HuH-7.5 (cell line): ENCODE measurements around the gene ITGA6.
"Not testable (repeated sequence)": the region's sequence is repeated elsewhere in the genome, so short reads cannot be mapped to it uniquely, and the experiment has no call there.

ENCODE experiments used
- DNase-seq: peaks from one replicate; pipeline ENCODE4 v3.0.0; 2011; ENCODE audit warnings: low spot score

ITGA6 gene

DNA sequence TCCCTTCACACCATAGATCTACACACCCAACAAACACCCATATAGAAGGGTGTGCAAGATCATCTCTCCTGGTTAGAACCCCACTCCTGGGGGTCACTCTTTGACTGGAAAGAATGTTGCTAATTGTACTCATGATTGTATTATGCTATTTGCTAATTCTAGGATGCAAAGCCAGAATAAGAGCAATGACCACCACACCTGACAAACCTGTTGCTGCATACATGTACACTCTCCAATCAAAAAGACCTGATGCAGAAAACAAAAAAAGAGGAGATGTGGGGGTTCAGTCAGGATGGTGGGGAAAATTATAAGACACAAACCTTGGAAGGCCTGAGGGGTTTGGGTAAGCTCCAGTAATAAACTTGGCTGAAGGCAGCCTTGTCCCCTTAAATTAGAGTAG, 91.6 kb downstream of the ITGA6 start:
- no peak for DNase-seq

DNA sequence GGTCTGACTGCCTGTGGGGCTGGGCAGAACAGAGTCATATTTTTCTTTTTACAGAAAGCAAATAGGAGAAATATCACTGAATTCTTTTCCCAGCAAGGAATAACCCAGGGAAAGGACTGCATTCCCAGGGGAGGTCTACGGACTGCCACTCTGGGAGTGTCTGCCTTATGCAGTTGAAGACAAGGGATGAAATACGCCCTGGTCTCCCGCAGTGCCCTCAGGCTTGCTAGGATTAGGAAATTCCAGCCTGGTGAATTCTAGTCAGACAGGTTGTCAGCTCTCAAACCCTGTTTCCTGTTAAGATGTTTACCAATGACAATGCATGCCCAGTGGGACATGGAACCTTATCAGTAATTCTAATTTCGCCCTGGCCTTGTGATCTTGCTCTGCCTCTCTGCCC, 98.2 kb downstream of the ITGA6 start:
- DNase-seq: no peak

DNA sequence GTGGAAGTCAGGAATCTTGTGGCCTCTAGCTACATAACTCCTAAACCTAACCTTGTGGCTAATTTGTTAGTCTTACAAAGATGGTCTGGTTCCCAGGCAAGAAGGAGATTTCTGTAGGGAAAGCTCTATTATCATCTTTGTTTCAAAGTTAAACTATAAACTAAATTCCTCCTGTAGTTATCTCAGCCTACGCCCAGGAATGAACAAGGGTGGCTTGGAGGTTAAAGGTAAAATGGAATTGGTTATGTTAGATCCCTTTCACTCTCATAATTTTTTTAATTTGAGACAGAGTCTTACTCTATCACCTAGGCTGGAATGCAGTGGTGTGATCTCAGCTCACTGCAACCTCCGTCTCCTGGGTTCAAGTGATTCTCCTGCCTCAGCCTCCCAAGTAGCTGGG, 103.9 kb downstream of the ITGA6 start:
- no peak for DNase-seq

DNA sequence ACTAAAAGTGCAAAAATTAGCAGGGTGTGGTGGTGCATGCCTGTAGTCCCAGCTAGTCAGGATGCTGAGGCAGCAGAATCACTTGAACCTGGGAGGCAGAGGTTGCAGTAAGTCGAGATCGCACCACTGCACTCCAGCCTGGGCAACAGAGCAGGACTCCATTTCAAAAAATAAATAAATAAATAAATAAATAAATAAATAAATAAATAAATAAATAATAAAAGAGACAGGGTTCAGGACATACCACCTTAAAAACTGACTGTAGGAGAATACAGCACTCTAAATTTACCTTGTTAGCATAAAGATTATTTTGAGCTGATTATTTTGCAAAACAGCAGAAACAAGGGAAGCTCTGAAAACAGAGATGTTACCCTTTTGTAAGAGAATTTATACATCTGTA, 105.1 kb downstream of the ITGA6 start:
- DNase-seq: not testable (repeated sequence)

DNA sequence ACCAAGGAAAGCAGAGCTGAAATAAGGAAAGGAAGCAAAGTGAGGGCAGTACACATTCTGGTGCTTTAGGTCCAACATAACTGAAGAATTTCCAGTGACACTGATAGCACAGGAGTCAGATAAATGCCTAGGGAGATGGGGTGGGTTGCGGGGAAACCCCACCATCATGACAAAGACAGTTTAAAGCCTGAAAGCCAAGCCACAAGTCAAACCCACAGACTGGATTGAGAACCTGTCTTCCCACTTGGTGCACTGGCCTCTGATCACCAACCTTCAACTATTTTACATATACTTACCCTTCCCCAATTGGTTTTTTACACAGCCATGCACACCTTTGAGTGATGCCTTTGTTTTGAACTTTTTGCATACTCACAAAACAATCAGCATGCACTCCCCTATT, 106.3 kb downstream of the ITGA6 start:
- no peak for DNase-seq

DNA sequence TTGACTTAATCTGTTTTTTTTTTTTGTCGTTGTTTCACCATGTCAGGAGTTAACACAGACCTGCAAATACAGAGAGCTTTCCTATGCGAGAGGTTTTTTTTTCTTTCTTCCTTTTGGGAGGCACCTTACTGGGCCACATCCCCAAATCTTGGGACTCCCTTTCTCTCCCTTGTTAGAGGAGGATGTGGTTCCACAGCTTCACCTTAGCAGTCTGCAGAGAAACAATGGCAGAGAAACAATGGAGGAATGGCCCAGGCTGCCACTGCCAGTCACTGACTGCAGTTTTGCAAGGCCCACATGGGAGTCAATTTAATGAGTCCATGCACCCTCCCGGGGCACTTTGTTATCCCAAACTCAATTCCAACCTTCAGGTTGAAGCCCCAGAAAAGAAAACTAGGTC, 107.7 kb downstream of the ITGA6 start:
- no peak for DNase-seq

DNA sequence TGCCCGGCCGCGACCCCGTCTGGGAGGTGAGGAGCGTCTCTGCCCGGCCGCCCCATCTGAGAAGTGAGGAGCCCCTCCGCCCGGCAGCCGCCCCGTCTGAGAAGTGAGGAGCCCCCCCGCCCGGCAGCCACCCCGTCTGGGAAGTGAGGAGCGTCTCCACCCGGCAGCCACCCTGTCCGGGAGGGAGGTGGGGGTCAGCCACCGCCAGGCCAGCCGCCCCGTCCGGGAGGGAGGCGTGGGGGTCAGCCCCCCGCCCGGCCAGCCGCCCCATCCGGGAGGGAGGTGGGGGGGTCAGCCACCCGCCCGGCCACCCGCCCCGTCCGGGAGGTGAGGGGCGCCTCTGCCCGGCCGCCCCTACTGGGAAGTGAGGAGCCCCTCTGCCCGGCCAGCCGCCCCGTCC, 110.5 kb downstream of the ITGA6 start:
- not testable (repeated sequence) for DNase-seq

DNA sequence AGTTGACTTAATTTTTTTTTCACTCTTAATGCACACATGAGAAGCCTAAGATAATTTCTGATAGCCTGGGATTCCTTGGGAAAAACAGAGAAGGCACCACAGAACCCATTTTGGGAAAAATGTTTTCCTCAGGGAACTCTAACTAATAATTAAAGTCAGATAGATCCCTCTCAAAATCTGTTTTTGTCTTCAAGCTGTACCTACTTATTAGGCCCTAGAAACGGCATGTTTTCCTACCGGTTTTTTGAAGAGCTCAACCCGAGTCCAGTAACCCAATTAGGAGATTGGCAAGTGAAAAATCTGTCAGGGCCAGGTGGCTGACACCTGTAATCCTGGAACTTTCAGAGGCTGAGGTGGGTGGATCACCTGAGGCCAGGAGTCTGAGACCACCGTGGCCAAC, 112.4 kb downstream of the ITGA6 start:
- no peak for DNase-seq

DNA sequence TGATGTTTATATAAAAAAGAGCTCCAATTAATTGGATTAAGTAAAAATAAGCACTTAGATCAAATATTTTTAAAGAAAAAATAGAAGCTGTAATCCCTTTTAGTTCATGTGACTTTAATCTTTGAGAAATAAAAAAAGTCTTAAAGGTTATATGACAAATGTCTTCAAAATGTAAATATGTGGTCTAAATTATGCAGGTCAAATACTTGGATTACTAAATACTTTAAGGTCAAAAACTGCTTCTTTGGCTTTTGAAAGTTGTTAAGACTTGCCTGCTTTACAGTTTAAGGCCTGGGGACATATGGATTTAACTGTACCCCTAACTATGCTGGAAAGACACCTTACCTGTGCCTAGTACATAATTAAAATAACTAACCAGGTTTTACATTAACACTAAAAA, 113.0 kb downstream of the ITGA6 start:
- no peak for DNase-seq

DNA sequence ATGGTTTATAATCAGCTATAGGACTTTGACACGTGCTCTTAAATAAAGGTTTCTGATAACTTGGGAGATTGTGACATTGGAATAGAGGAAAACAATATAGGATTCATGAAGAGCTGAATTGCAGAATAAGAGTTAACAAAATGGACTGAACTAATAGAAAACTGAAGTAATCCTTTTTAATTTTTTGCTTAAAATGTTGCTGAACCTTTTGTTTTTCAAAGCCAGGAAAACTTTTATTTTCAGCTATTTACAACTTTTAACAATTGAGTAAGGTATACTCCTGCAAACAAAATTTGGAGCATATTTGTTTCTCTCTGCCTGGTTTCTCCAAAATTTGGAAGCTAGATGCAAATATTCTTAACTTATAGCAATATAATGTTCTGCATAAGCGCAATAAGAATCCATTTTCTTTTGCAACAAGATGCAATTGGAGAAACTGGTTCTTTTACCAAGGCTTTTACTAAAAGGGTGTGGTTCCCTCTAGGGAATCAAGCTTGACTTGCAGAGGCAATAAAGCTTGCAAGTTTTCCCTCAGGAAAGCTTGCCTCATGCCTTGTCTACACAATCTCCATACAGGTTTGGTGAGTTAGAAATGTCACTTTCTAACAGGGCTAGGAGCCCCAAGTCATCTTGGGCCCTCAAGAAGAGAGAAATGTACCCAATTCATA, 118.2 kb downstream of the ITGA6 start:
- DNase-seq: no peak

DNA sequence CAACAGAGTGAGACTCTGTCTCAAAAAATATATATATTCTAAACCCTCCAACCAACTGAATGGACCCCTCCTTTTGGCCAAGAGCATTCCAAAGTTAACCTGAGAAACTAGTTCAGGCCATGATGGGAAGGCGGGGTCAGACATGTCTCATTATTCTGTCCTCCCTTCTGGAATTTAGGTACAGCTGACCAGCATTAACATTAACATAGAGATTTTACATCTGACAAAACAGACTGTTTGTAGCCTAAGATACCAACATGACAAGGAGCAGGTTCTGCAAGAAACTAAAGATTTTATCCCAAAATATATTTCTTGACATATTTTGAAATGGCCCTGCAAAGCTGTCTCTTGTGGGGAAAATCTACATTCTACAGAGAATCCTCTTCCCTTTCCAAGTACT, 121.7 kb downstream of the ITGA6 start:
- DNase-seq: no peak

DNA sequence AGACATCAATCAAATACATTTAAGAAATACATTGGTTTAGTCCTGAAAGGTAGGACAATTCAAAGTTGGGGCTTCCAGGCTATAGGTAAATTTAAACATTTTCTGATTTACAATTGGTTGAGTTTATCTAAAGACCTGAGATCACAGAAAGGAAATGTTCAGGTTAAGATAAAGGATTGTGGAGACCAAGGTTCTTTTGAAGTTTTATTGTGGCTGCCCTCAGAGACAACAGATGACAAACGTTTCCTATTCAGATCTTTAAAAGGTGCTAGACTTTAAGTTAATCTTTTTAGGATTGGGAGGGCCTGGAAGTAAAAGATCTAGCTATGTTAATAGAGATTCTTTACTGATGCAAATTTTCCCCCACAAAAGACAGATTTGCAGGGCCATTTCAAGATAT, 122.4 kb downstream of the ITGA6 start:
- not testable (repeated sequence) for DNase-seq

DNA sequence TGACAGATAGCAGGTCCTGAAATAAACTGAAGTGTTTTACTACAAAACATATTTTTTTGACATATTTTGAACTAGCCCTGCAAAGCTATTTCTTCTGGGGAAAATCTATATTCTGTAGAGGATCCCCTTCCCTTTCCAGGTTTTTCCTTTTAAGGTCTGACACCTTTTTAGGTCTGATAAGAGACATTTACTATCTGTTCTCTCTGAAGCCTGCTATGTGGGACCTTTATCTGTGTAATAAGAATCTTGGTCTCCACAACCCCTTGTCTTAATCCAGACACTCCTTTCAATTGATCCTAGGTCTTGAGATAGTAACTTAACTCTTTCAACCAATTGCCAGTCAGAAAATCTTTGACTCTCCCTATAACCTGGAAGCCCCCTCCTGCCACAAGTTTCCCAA, 123.0 kb downstream of the ITGA6 start:
- DNase-seq: no peak

DNA sequence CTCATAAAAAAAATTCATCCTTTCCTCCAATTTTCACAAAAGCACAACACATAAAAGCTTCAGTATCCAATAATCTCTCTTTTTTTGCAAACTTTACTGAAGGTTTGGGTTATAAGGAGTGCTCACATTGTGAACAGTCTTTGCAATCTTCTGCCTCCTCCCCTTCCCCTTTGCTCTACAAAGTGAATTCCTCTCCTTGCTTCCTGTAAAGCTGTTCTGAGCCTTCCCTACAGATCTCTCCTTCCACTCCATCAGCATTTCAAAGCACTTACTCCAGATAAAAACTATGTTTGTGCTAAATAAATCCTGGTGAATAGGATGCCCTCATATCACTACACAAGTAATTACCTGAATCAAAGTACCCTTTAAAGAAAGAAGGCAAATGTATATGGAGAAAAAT, 123.9 kb downstream of the ITGA6 start:
- DNase-seq: no peak

DNA sequence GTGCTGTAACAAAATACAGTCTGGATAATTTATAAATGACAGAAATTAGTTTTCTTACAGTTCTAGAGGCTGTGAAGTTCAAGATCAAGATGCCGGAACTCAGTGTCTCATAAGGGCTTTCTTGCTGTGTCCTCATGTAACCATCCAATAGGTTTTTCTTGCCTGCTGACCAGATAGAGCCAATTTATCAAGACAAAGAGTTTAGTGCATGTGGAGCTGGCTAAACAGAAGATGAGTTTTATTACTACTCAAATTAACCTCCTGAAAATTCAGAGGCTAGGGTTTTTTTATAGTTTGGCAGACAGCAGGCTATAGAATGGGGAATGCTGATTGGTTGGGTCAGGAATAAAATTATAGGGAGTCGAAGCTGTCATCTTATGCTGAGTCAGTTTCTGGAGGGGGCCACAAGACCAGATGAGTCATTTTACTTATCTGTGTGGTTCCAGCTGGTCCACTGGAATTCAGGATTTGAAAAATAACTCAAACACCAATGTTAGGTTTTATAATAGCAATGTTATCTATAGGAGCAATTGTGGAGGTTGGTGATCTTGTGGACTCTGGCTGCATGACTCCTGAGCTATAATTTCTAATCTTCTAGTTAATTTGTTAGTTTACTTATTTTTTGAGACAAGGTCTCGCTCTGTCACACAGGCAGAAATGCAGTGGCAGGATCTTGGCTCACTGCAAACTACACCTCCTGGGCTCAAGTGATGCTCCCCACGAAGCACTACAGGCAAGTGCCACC, 125.3 kb downstream of the ITGA6 start:
- no peak for DNase-seq

DNA sequence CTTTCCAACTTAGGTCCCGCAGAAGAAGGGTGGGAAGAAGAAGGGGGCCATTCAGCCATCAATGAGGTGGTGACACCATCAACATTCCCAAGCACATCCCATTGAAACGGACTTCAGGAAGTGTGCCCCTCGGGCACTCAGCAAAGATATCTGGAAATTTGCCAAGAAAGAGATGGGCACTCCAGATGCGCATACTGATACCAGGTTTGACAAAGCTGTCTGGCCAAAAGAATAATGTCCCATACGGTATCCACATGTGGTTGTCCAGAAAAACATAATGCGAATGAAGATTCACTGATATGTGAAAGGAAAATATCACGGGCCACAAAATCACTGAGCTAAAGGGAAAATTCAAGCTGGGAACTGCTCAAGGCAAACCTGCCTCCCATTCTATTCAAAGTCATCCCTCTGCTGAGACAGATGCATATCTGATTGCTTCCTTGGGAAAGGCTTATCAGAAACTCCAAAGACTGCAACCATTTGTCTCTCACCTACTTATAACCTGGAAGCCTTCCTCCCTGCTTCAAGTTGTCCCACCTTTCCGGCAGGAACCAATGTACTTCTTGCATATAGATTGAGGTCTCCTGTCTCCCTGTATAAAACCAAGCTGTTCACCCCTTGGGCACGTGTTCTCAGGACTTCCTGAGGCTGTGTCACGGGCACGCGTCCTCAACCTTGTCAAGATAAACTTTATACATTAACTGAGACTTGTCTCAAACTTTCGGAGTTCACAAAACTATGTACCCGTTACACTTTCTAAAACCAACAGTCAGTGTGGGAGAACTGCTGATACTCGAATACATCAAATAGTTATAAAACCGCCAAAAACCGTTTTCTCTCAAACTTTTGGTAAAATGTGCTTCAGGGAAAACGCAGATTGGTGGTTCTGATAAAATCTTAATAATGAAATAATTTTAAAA, 127.2 kb downstream of the ITGA6 start:
- no peak for DNase-seq

DNA sequence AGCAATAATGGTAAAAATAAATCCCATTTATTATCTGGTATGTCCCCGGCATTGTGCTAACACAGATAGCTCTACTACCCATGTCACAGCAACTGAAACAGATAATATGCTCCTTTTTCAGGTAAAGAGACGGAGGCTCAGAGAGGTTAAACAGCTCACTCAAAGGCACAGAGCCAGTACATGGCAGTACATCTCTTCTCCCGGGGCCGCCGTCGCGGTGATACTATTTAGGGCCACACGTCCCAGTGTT, 127.8 kb downstream of the ITGA6 start:
- no peak for DNase-seq
